Putamen (tissue), 1 donor: ENCODE results near the gene INHA.

ENCODE experiments used
- DNase-seq: peaks from one replicate; pipeline ENCODE4 v3.0.0-alpha.2; 2016; ENCODE audit warnings: low spot score

The INHA gene

GRCh38 chr2:219611866-219612576 is 39.9 kb downstream of the INHA start:
- no peak for DNase-seq

GRCh38 chr2:219612577-219613286 is 40.6 kb downstream of the INHA start:
- DNase-seq = no peak

- DNase-seq = no peak
These were observed 41.5 kb downstream of the INHA start for GRCh38 chr2:219613461-219614070.

- DNase-seq = no peak
These were observed 42.2 kb downstream of the INHA start for GRCh38 chr2:219614076-219614860.

GRCh38 chr2:219615036-219615435 is 42.9 kb downstream of the INHA start:
- no peak for DNase-seq

- no peak for DNase-seq
These were observed 43.8 kb downstream of the INHA start for GRCh38 chr2:219615894-219616293.

- DNase-seq = no peak
These were observed 44.4 kb downstream of the INHA start for GRCh38 chr2:219616550-219616949.

- DNase-seq = no peak
These were observed 46.6 kb downstream of the INHA start for GRCh38 chr2:219618733-219619122.

GRCh38 chr2:219619235-219619634 is 47.1 kb downstream of the INHA start:
- no peak for DNase-seq

- no peak for DNase-seq
These were observed 48.4 kb downstream of the INHA start for GRCh38 chr2:219620546-219620945.

- no peak for DNase-seq
These were observed 49.8 kb downstream of the INHA start for GRCh38 chr2:219621935-219622334.

GRCh38 chr2:219622472-219622871 is 50.4 kb downstream of the INHA start:
- no peak for DNase-seq

GRCh38 chr2:219624565-219624964 is 52.5 kb downstream of the INHA start:
- no peak for DNase-seq

- no peak for DNase-seq
These were observed 53.1 kb downstream of the INHA start for GRCh38 chr2:219625179-219625578.
